Lung (tissue), 12 donors: Measurements from ENCODE around the gene FNIP1. TPM values are rescaled to one million over a fixed set of nuclear protein-coding genes. Genes with fewer than 3 reads are reported as not detected.

ENCODE experiments used
- ATAC-seq: fragments of 200-7000 bp; cut with Tn5 transposase; one replicate; pipeline ENCODE4 v1.9.1; 2020; ENCODE audit warnings: moderate number of reproducible peaks; ENCODE audit not compliant: insufficient read depth, low FRiP score
- DNase-seq, 3 donors: peaks; one replicate each; pipeline ENCODE4 v3.0.0-alpha.2; 2013 to 2017
- H3K27ac ChIP-seq, 2 donors: one replicate each; pipeline ENCODE4 v1.5.1; 2013; ENCODE audit warnings: mild to moderate bottlenecking in 2 of 2, moderate library complexity in 2 of 2, control low read depth in 1 of 2, inconsistent platforms in 1 of 2, low read depth in 1 of 2, low read length in 1 of 2
- H3K27me3 ChIP-seq, 3 donors: one replicate each; pipeline ENCODE4 v1.5.1; 2013; ENCODE audit warnings: low read length in 2 of 3; ENCODE audit not compliant: control insufficient read depth in 3 of 3, insufficient read depth in 3 of 3
- H3K36me3 ChIP-seq, 4 donors: one replicate each; pipeline ENCODE4 v1.5.1; 2013; ENCODE audit warnings: low read length in 4 of 4, mild to moderate bottlenecking in 1 of 4, moderate library complexity in 1 of 4; ENCODE audit not compliant: control insufficient read depth in 4 of 4, insufficient read depth in 4 of 4
- H3K4me1 ChIP-seq, 5 donors: one replicate each; pipeline ENCODE4 v1.5.1; 2013; ENCODE audit warnings: low read length in 5 of 5, mild to moderate bottlenecking in 2 of 5, moderate library complexity in 1 of 5; ENCODE audit not compliant: control insufficient read depth in 5 of 5, insufficient read depth in 5 of 5
- H3K4me3 ChIP-seq: one replicate; pipeline ENCODE4 v1.5.1; 2013; ENCODE audit warnings: mild to moderate bottlenecking, control low read depth, moderate library complexity
- H3K9ac ChIP-seq, 2 donors: one replicate each; pipeline ENCODE4 v1.5.1; 2013; ENCODE audit warnings: low read length in 2 of 2, control low read depth in 1 of 2; ENCODE audit not compliant: insufficient read depth in 1 of 2
- H3K9me3 ChIP-seq, 4 donors: one replicate each; pipeline ENCODE4 v1.5.1; 2013; ENCODE audit warnings: low read length in 3 of 4, mild to moderate bottlenecking in 1 of 4, moderate library complexity in 1 of 4; ENCODE audit not compliant: control insufficient read depth in 4 of 4, insufficient read depth in 3 of 4
- CTCF ChIP-seq: IDR thresholded peaks from 2 replicates; pipeline ENCODE4 v1.5.1; 2012; ENCODE audit warnings: mild to moderate bottlenecking; ENCODE audit errors: control extremely low read depth, extremely low read depth
- WGBS, 2 donors: extraction: QIAGEN DNeasy Blood & Tissue Kit; methylation state at CpG; one replicate each; pipeline ENCODE4 v1.1.7; 2013; 5-methylcytosine and 5-hydroxymethylcytosine counted together
- polyA plus RNA-seq, 2 donors: library from polyadenylated mRNA; stranded (reverse); fragments of 200-250 nt; gene quantifications; one replicate each; pipeline ENCODE4 v1.2.1, GENCODE V29; 2013
- total RNA-seq, 2 donors: library from RNA; depleted of rRNA in 1 of 2; stranded (reverse); fragments of >200 nt in 1 of 2; gene quantifications; one replicate each; pipeline ENCODE4 v1.2.1, GENCODE V29; 2014 to 2021
- donor health status: control.
- donor health status: control.
- donor health status: Bipolar disorder and iron deficiency.
- donor health status: healthy.
- donor health status: DM: yes; HTN: yes; CAD: no.

The FNIP1 gene
- total and polyA plus RNA-seq, 4 donors: 5.0 to 98.3 (median 22.6) TPM

- ATAC-seq (no peak), DNase-seq (no peak)
- peaks cover 0 to 29% (median 0%) of the 10 kb centered on the region in 5 donors for H3K4me1 ChIP-seq
- H3K9me3 ChIP-seq: no peaks in the 10 kb centered on the region
- no peak overlapping the region for H3K4me3 ChIP-seq
- no peaks in the 10 kb centered on the region for H3K27me3 ChIP-seq
- peaks cover 0 to 2% (median 0%) of the 10 kb centered on the region in 4 donors for H3K36me3 ChIP-seq
- no peak overlapping the region for H3K9ac ChIP-seq
- peak overlapping the region in 1 of 2 donors; percentile 2 for H3K27ac ChIP-seq
- WGBS, 2 donors: 67 to 74% methylated on average over 4 of the region's 4 CpGs
- TF ChIP-seq CTCF: no peak
These were observed 9.7 kb downstream of the FNIP1 start for GRCh38 chr5:131786900-131787692.

- no peaks in the 10 kb centered on the region for H3K27me3 ChIP-seq
- no peak overlapping the region for H3K27ac ChIP-seq
- H3K9me3 ChIP-seq: no peaks in the 10 kb centered on the region
- peaks cover 0 to 28% (median 0%) of the 10 kb centered on the region in 5 donors for H3K4me1 ChIP-seq
- WGBS, 2 donors: 81 to 89% methylated on average over 1 of the region's 1 CpG
- ATAC-seq: no peak
- no peak overlapping the region for H3K4me3 ChIP-seq
- no peak for TF ChIP-seq CTCF
- H3K9ac ChIP-seq: no peak overlapping the region
- no peak for DNase-seq
- peaks cover 0 to 6% (median 0%) of the 10 kb centered on the region in 4 donors for H3K36me3 ChIP-seq
These were observed 10.8 kb downstream of the FNIP1 start for GRCh38 chr5:131786036-131786435.

DNA sequence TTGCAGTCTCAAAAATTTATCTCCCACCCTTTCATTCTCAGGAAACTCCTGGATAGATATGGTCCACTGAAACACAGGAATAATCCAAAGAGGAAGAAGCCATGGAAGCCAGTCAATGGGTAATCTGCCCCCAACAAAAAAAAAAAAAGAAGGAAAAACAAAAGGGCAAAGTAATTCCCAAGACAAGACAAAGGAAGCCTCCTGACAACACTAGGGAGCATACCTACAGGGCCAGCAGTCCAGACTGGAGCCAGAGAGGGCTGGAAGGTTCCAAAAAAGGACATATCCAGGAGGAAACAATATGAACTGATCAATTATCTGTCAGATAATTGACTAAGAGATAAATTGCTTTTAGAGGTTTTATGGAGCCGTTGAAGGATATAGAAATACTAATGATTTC is 12.9 kb downstream of the FNIP1 start:
- TF ChIP-seq CTCF: no peak
- WGBS, 2 donors: 94 to 100% methylated on average over 1 of the region's 1 CpG
- peaks cover 0 to 25% (median 0%) of the 10 kb centered on the region in 5 donors for H3K4me1 ChIP-seq

More for the DNA sequence above, 12.9 kb downstream of the FNIP1 start:
- ATAC-seq (no peak), DNase-seq (no peak)
- H3K9ac ChIP-seq: no peak overlapping the region
- H3K36me3 ChIP-seq: peaks cover 0 to 6% (median 0%) of the 10 kb centered on the region in 4 donors
- H3K9me3 ChIP-seq: no peaks in the 10 kb centered on the region
- no peaks in the 10 kb centered on the region for H3K27me3 ChIP-seq
- no peak overlapping the region for H3K4me3 ChIP-seq
- H3K27ac ChIP-seq: no peak overlapping the region
